Upper lobe of left lung (tissue), 6 donors: Measurements from ENCODE around the gene RPUSD2. TPM values are rescaled to one million over a fixed set of nuclear protein-coding genes. Genes with fewer than 3 reads are reported as not detected.

ENCODE experiments used
- ATAC-seq, 2 donors: fragments of 200-7000 bp; cut with Tn5 transposase; one replicate each; pipeline ENCODE4 v1.9.1; 2022; ENCODE audit warnings: mild to moderate bottlenecking in 2 of 2, moderate library complexity in 2 of 2; ENCODE audit not compliant: low FRiP score in 2 of 2
- DNase-seq, 2 donors: peaks; one replicate each; pipeline ENCODE4 v3.0.0-alpha.2; 2019 to 2020
- H3K27ac ChIP-seq, 4 donors: fragments of 200-600 bp; sonication (generic); one replicate each; pipeline ENCODE4 v1.5.1; 2016 to 2019
- H3K27me3 ChIP-seq, 4 donors: fragments of 200-600 bp; sonication (generic); one replicate each; pipeline ENCODE4 v1.5.1; 2017 to 2019
- H3K36me3 ChIP-seq, 4 donors: fragments of 200-600 bp; sonication (generic); one replicate each; pipeline ENCODE4 v1.5.1; 2016 to 2019
- H3K4me1 ChIP-seq, 4 donors: fragments of 200-600 bp; sonication (generic); one replicate each; pipeline ENCODE4 v1.5.1; 2018 to 2019
- H3K4me3 ChIP-seq, 4 donors: fragments of 200-600 bp; sonication (generic); one replicate each; pipeline ENCODE4 v1.5.1; 2017 to 2019; ENCODE audit warnings: mild to moderate bottlenecking in 2 of 4, moderate library complexity in 1 of 4
- H3K9me3 ChIP-seq, 4 donors: fragments of 200-600 bp; sonication (generic); one replicate each; pipeline ENCODE4 v1.5.1; 2018 to 2019
- CTCF ChIP-seq, 6 experiments: fragments of 450-650 bp in 4 of 6; fragments of 200-600 bp in 2 of 6; sonication (generic) in 2 of 6; IDR thresholded peaks; one replicate each; pipeline ENCODE4 v1.5.1; 2016 to 2019; ENCODE audit warnings: antibody characterized with exemption in 6 of 6
- EP300 ChIP-seq, 4 donors: sonication (generic); formaldehyde crosslinking; IDR thresholded peaks; one replicate each; pipeline ENCODE4 v1.5.1; 2017; ENCODE audit warnings: antibody characterized with exemption in 4 of 4, control low read depth in 2 of 4
- POLR2A ChIP-seq, 4 donors: fragments of 450-650 bp; IDR thresholded peaks; one replicate each; pipeline ENCODE4 v1.5.1; 2016 to 2017; ENCODE audit warnings: antibody characterized with exemption in 4 of 4, mild to moderate bottlenecking in 2 of 4
- POLR2AphosphoS5 ChIP-seq, 2 donors: sonication (generic); formaldehyde crosslinking; IDR thresholded peaks; one replicate each; pipeline ENCODE4 v1.5.1; 2017; ENCODE audit warnings: antibody characterized with exemption in 2 of 2
- WGBS, 2 donors: methylation state at CpG; one replicate each; pipeline ENCODE4 v1.1.5; 2017 to 2018; 5-methylcytosine and 5-hydroxymethylcytosine counted together
- total RNA-seq, 6 donors: library from RNA; depleted of rRNA in 4 of 6; stranded (reverse); fragments of >200 nt in 4 of 6; gene quantifications; one replicate each; pipeline versions ENCODE4 v1.1.0 to v1.2.1, GENCODE V29; 2016 to 2021
- donor health status: DM: no; HTN: no; CAD: no; lungs with moderate emphysema.
- donor health status: DM: no; HTN: yes; CAD: no; lungs with severe emphysema.

Gene RPUSD2
- total RNA-seq: 10 to 100 TPM in 2 of 6 donors, 1 to 10 TPM in 4; 3.1 to 11.6 (median 7.8) TPM

- H3K27me3 ChIP-seq: peaks cover 0 to 4% (median 0%) of the 10 kb centered on the region in 4 donors
- no peaks in the 10 kb centered on the region for H3K9me3 ChIP-seq
- peaks cover 0 to 24% (median 13%) of the 10 kb centered on the region in 4 donors for H3K36me3 ChIP-seq
- peak; percentile 92 for TF ChIP-seq POLR2AphosphoS5 (IDR thresholded peaks at IDR 0.05)
- TF ChIP-seq EP300 (IDR thresholded peaks at IDR 0.05): no peak
- no peak for TF ChIP-seq CTCF (IDR thresholded peaks at IDR 0.05)
- peak in 2 of 4 donors; percentile 85 to 90 for TF ChIP-seq POLR2A (IDR thresholded peaks at IDR 0.05)
- peak within 1 kb of the TSS; percentile 77 to 99 (median 90) for H3K4me3 ChIP-seq
- DNase-seq (peak; percentile 94 to 96), ATAC-seq (peak; percentile 88 to 92)
- H3K27ac ChIP-seq: peak within 1 kb of the TSS; percentile 68 to 79 (median 78)
- peaks cover 15 to 22% (median 19%) of the 10 kb centered on the region in 4 donors for H3K4me1 ChIP-seq
- WGBS, 2 donors: 0 to 1% methylated on average over 13 to 39 of the region's 62 CpGs
Observed at GRCh38 chr15:40569129-40569953, at the start of gene RPUSD2. TSS of gene RPUSD2 (plus strand) at chr15:40569299. CDS start at chr15:40569338, 39 bp downstream.

- Histone ChIP-seq H3K27ac (no peak overlapping the region), H3K27me3 (no peaks in the 10 kb centered on the region), H3K9me3 (no peaks in the 10 kb centered on the region), H3K4me1 (no peaks in the 10 kb centered on the region), H3K4me3 (no peak overlapping the region), H3K36me3 (no peaks in the 10 kb centered on the region)
- DNase-seq (no peak), ATAC-seq (no peak)
- TF ChIP-seq POLR2AphosphoS5 (IDR thresholded peaks at IDR 0.05) (no peak), EP300 (IDR thresholded peaks at IDR 0.05) (no peak), CTCF (IDR thresholded peaks at IDR 0.05) (no peak), POLR2A (IDR thresholded peaks at IDR 0.05) (no peak)
Observed at GRCh38 chr15:40523611-40524010, 45.5 kb upstream of the RPUSD2 start.

GRCh38 chr15:40525855-40526254 is 43.2 kb upstream of the RPUSD2 start:
- Histone ChIP-seq H3K27ac (no peak overlapping the region), H3K9me3 (no peaks in the 10 kb centered on the region), H3K4me1 (no peaks in the 10 kb centered on the region), H3K27me3 (no peaks in the 10 kb centered on the region), H3K4me3 (no peak overlapping the region), H3K36me3 (no peaks in the 10 kb centered on the region)
- 86 to 93% methylated on average over 3 of the region's 3 CpGs for WGBS, 2 donors
- DNase-seq: no peak
- TF ChIP-seq POLR2AphosphoS5 (IDR thresholded peaks at IDR 0.05) (no peak), POLR2A (IDR thresholded peaks at IDR 0.05) (no peak), EP300 (IDR thresholded peaks at IDR 0.05) (no peak), CTCF (IDR thresholded peaks at IDR 0.05) (no peak)
- ATAC-seq: no peak

GRCh38 chr15:40528801-40529200 is 40.3 kb upstream of the RPUSD2 start:
- ATAC-seq: no peak
- TF ChIP-seq POLR2A (IDR thresholded peaks at IDR 0.05) (no peak), EP300 (IDR thresholded peaks at IDR 0.05) (no peak), CTCF (IDR thresholded peaks at IDR 0.05) (no peak), POLR2AphosphoS5 (IDR thresholded peaks at IDR 0.05) (no peak)
- 91 to 95% methylated on average over 6 of the region's 6 CpGs for WGBS, 2 donors
- no peaks in the 10 kb centered on the region for H3K36me3 ChIP-seq
- no peak overlapping the region for H3K27ac ChIP-seq
- no peak overlapping the region for H3K4me3 ChIP-seq
- no peaks in the 10 kb centered on the region for H3K9me3 ChIP-seq
- no peak for DNase-seq
- H3K4me1 ChIP-seq: no peaks in the 10 kb centered on the region
- no peaks in the 10 kb centered on the region for H3K27me3 ChIP-seq
